K562 (cell line): ENCODE measurements around the gene HAO2. TPM values are rescaled to one million over a fixed set of nuclear protein-coding genes. Genes with fewer than 3 reads are reported as not detected.

ENCODE experiments used
- ATAC-seq: fragments of 200-7000 bp; cut with Tn5 transposase; 3 replicates; pipeline ENCODE4 v1.9.1; 2020; ENCODE audit warnings: moderate library complexity
- BruUV-seq: library from RNA; stranded (reverse); fragments of 400-500 nt; replicated peaks from 2 replicates; lab custom pipeline; 2021; lab: Mats Ljungman, UMichigan
- CTCF ChIA-PET: fragments of 300-600 bp; formaldehyde crosslinking; extraction: SDS; loops from one replicate; lab custom pipeline; 2021; ENCODE audit warnings: low intra/inter-chr PET ratio; lab: Yijun Ruan, JAX
- POLR2A ChIA-PET: fragments of 300-600, 350-650 bp; sonication (Branson Sonifier 250); formaldehyde crosslinking; extraction: SDS; loops from one replicate; lab custom pipeline; 2021; ENCODE audit warnings: antibody characterized with exemption, inconsistent platforms; lab: Yijun Ruan, JAX
- DNase-seq, 4 experiments: peaks; one replicate each; pipeline versions ENCODE4 v3.0.0 to v3.0.0-alpha.2; 2011 to 2018; ENCODE audit warnings: low spot score in 3 of 4, mixed read lengths in 3 of 4; ENCODE audit errors: extremely low read depth in 1 of 4
- FAIRE-seq: peaks from 2 replicates; lab custom pipeline; 2011; peaks lifted over from hg19 to GRCh38; lab: Jason Lieb, UNC
- H2AFZ ChIP-seq: 2 replicates; pipeline ENCODE4 v1.6.0; 2011; ENCODE audit warnings: low read depth, low read length, control low read depth, inconsistent platforms
- H3K27ac ChIP-seq: fragments of 200-600 bp; 3 replicates; pipeline ENCODE4 v1.8.0; 2011; ENCODE audit warnings: low read depth, mild to moderate bottlenecking, control low read depth, inconsistent platforms, low read length, moderate library complexity, mixed read lengths; ENCODE audit errors: extremely low read depth
- H3K27me3 ChIP-seq, 2 experiments: fragments of 300-600 bp in 1 of 2; 2 replicates in 1 of 2; 3 replicates in 1 of 2; pipeline versions ENCODE4 v1.6.0 to v1.8.0; 2011; ENCODE audit warnings: inconsistent platforms in 2 of 2, low read length in 2 of 2, mild to moderate bottlenecking in 1 of 2, mixed read lengths in 1 of 2, moderate library complexity in 1 of 2; ENCODE audit not compliant: control insufficient read depth in 2 of 2, insufficient read depth in 2 of 2
- H3K36me3 ChIP-seq: fragments of 300-600 bp; 3 replicates; pipeline ENCODE4 v1.8.0; 2011; ENCODE audit warnings: mild to moderate bottlenecking, low read length, inconsistent platforms; ENCODE audit not compliant: control insufficient read depth, insufficient read depth
- H3K4me1 ChIP-seq, 2 experiments: fragments of 200-600 bp in 1 of 2; replicated peaks in 1 of 2; 2 replicates in 1 of 2; 3 replicates in 1 of 2; pipeline versions ENCODE4 v1.5.1 to v1.8.0; 2011; ENCODE audit warnings: inconsistent platforms in 2 of 2, low read length in 2 of 2, mild to moderate bottlenecking in 1 of 2, mixed read lengths in 1 of 2, moderate library complexity in 1 of 2; ENCODE audit not compliant: control insufficient read depth in 2 of 2, insufficient read depth in 2 of 2
- H3K4me2 ChIP-seq: 2 replicates; pipeline ENCODE4 v1.6.1; 2011; ENCODE audit warnings: low read length, control low read depth, inconsistent platforms, mixed read lengths; ENCODE audit not compliant: insufficient read depth
- H3K4me3 ChIP-seq: fragments of 200-600 bp; sonication (generic), shearing (Covaris generic); 2 replicates; pipeline ENCODE4 v1.5.1; 2016; ENCODE audit warnings: control low read depth, inconsistent platforms
- H3K79me2 ChIP-seq: fragments of 200-600 bp; 3 replicates; pipeline ENCODE4 v1.8.0; 2011; ENCODE audit warnings: low read length, inconsistent platforms; ENCODE audit not compliant: control insufficient read depth, insufficient read depth
- H3K9ac ChIP-seq, 2 experiments: 2 replicates each; pipeline versions ENCODE4 v1.6.0 to v1.6.1; 2011; ENCODE audit warnings: low read depth in 2 of 2, low read length in 2 of 2, control low read depth in 1 of 2, inconsistent platforms in 1 of 2, mild to moderate bottlenecking in 1 of 2, mixed read lengths in 1 of 2; ENCODE audit not compliant: insufficient read depth in 1 of 2
- H3K9me1 ChIP-seq: one replicate; pipeline ENCODE4 v1.6.0; 2011; ENCODE audit warnings: inconsistent platforms, mild to moderate bottlenecking, low read length, moderate library complexity; ENCODE audit not compliant: control insufficient read depth, insufficient read depth
- H3K9me3 ChIP-seq: replicated peaks from 2 replicates; pipeline ENCODE4 v1.5.1; 2011; ENCODE audit warnings: low read depth, low read length, inconsistent platforms; ENCODE audit not compliant: control insufficient read depth, insufficient read depth
- H4K20me1 ChIP-seq: replicated peaks from 2 replicates; pipeline ENCODE4 v1.6.1; 2011; ENCODE audit warnings: low read length, inconsistent platforms, mixed read lengths; ENCODE audit not compliant: control insufficient read depth, insufficient read depth
- BRD4 ChIP-seq: fragments of 200-600 bp; sonication (generic); IDR thresholded peaks from 2 replicates; pipeline ENCODE4 v1.6.1; 2017; ENCODE audit warnings: inconsistent platforms
- ELF4 ChIP-seq: fragments of 450-650 bp; formaldehyde crosslinking; IDR thresholded peaks from 2 replicates; pipeline ENCODE4 v1.4.0; 2022; ENCODE audit warnings: missing genetic modification characterization
- LCOR ChIP-seq: sonication (generic); formaldehyde crosslinking; IDR thresholded peaks from 2 replicates; pipeline ENCODE4 v1.8.0; 2022; ENCODE audit warnings: mild to moderate bottlenecking, missing genetic modification reagents
- NELFE ChIP-seq: IDR thresholded peaks from 2 replicates; pipeline ENCODE4 v1.6.1; 2011; ENCODE audit warnings: mild to moderate bottlenecking; ENCODE audit not compliant: insufficient read depth, insufficient read length
- SMAD1 ChIP-seq: fragments of 150-350 bp; IDR thresholded peaks from 2 replicates; pipeline ENCODE4 v1.6.1; 2014; ENCODE audit warnings: low read length, low read depth; ENCODE audit not compliant: partially characterized antibody
- ZNF316 ChIP-seq: fragments of 450-650 bp; IDR thresholded peaks from 2 replicates; pipeline ENCODE4 v1.6.1; 2016
- WGBS: fragments of 100-300 bp; shearing (Covaris generic); methylation state at CpG from one replicate; pipeline ENCODE4 v1.1.6; 2016; ENCODE audit warnings: low coverage, mixed read lengths; ENCODE audit not compliant: insufficient coverage; ENCODE audit errors: missing lambda C conversion rate; 5-methylcytosine and 5-hydroxymethylcytosine counted together
- in situ Hi-C: fragments of 300-500 bp; cut with MboI; formaldehyde crosslinking; loops from 4 replicates; pipeline ENCODE4 v1.15.0; 2018; ENCODE audit warnings: inconsistent platforms, mixed read lengths
- intact Hi-C: fragments of 100-400 bp; cut with micrococcal nuclease; formaldehyde crosslinking; loops from 2 replicates; pipeline ENCODE4 v1.14.2; 2022
- polyA plus RNA-seq, 8 experiments: library from polyadenylated mRNA; depleted of rRNA in 4 of 8; stranded (reverse) in 5 of 8; unstranded in 3 of 8; fragments of >200 nt; fragmentation: Nextera tagmentation in 2 of 8; fragmentation: Illumina TruSeq in 1 of 8; extraction: Ambion mirVana in 2 of 8; extraction: Trizol in 1 of 8; gene quantifications; 2 replicates each; pipeline versions ENCODE4 v1.2.1 to v1.2.3, GENCODE V29; 2011 to 2014; ENCODE audit warnings: inconsistent platforms in 1 of 8, missing spikeins in 1 of 8
- total RNA-seq, 7 experiments: library from RNA; depleted of rRNA in 6 of 7; stranded (reverse); fragments of >200 nt in 6 of 7; fragmentation: Illumina TruSeq in 2 of 7; extraction: Trizol in 2 of 7; gene quantifications; 2 replicates each; pipeline versions ENCODE4 v1.2.1 to v1.2.3, GENCODE V29; 2011 to 2021; ENCODE audit warnings: low replicate concordance in 1 of 7
- TF ChIP-seq, protein P1 (sequence below), 3 experiments: fragments of 200-800 bp in 1 of 3; sonication (Bioruptor generic) in 1 of 3; sonication (generic) in 1 of 3; formaldehyde crosslinking in 1 of 3; IDR thresholded peaks; 2 replicates each; pipeline versions ENCODE4 v1.6.1 to v1.8.0; 2016 to 2022; ENCODE audit warnings: mild to moderate bottlenecking in 2 of 3, missing compliant biosample characterization in 2 of 3, missing genetic modification characterization in 2 of 3, missing genetic modification reagents in 1 of 3
- TF ChIP-seq, protein P2 (sequence below): sonication (generic); formaldehyde crosslinking; IDR thresholded peaks from 2 replicates; pipeline ENCODE4 v1.8.1; 2022; ENCODE audit warnings: missing genetic modification reagents
- TF ChIP-seq, protein P3 (sequence below): sonication (generic); formaldehyde crosslinking; IDR thresholded peaks from 2 replicates; pipeline ENCODE4 v1.4.0; 2020; ENCODE audit warnings: mild to moderate bottlenecking, missing genetic modification reagents

HAO2 gene
- total and polyA plus RNA-seq, 9 of the 15 experiments (the other 6 are each of a cell fraction or from before 2014, with no cell fraction given): not detected

DNA sequence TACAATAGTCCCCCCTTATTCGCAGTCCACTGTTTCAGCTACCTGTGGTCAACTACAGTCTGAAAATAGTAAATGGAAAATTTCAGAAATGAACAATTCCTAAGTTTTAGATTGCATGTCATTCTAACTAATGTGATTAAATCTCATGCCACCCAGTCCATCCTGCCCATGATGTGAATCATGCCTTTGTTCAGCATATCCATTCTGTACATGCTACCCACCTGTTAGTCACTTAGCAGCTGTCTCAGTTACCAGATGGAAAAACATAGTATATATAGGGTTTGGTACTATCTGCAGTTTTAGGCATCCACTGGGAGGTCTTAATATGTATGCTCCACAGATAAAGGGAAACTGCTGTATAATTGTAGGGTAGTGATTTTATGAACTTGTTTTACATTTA lies 16.6 kb upstream of the HAO2 start:
- in situ Hi-C loops: no loop called here

More for the DNA sequence above, 16.6 kb upstream of the HAO2 start:
- Histone ChIP-seq H3K4me1 (no peaks in the 10 kb centered on the region), H3K9ac (no peak overlapping the region), H4K20me1 (no peaks in the 10 kb centered on the region), H2AFZ (no peak overlapping the region), H3K4me3 (no peak overlapping the region), H3K27me3 (no peaks in the 10 kb centered on the region), H3K4me2 (no peak overlapping the region), H3K9me1 (no peaks in the 10 kb centered on the region), H3K9me3 (no peaks in the 10 kb centered on the region), H3K36me3 (no peaks in the 10 kb centered on the region), H3K27ac (no peak overlapping the region), H3K79me2 (no peaks in the 10 kb centered on the region)
- TF ChIP-seq, protein P1, sequence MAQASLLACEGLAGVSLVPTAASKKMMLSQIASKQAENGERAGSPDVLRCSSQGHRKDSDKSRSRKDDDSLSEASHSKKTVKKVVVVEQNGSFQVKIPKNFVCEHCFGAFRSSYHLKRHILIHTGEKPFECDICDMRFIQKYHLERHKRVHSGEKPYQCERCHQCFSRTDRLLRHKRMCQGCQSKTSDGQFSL (CRISPR knock-in tag; IDR thresholded peaks at IDR 0.05): no peak
- TF ChIP-seq, protein P1 (tag; IDR thresholded peaks at IDR 0.05): no peak
- no peak for TF ChIP-seq BRD4
- TF ChIP-seq, protein P2, sequence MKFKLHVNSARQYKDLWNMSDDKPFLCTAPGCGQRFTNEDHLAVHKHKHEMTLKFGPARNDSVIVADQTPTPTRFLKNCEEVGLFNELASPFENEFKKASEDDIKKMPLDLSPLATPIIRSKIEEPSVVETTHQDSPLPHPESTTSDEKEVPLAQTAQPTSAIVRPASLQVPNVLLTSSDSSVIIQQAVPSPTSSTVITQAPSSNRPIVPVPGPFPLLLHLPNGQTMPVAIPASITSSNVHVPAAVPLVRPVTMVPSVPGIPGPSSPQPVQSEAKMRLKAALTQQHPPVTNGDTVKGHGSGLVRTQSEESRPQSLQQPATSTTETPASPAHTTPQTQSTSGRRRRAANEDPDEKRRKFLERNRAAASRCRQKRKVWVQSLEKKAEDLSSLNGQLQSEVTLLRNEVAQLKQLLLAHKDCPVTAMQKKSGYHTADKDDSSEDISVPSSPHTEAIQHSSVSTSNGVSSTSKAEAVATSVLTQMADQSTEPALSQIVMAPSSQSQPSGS (CRISPR knock-in tag): no peak
- TF ChIP-seq, protein P3, sequence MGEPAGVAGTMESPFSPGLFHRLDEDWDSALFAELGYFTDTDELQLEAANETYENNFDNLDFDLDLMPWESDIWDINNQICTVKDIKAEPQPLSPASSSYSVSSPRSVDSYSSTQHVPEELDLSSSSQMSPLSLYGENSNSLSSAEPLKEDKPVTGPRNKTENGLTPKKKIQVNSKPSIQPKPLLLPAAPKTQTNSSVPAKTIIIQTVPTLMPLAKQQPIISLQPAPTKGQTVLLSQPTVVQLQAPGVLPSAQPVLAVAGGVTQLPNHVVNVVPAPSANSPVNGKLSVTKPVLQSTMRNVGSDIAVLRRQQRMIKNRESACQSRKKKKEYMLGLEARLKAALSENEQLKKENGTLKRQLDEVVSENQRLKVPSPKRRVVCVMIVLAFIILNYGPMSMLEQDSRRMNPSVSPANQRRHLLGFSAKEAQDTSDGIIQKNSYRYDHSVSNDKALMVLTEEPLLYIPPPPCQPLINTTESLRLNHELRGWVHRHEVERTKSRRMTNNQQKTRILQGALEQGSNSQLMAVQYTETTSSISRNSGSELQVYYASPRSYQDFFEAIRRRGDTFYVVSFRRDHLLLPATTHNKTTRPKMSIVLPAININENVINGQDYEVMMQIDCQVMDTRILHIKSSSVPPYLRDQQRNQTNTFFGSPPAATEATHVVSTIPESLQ (CRISPR knock-in tag): no peak
- TF ChIP-seq LCOR (CRISPR knock-in tag): no peak
- no peak for TF ChIP-seq SMAD1
- no peak for TF ChIP-seq ZNF316
- no peak for TF ChIP-seq NELFE
- TF ChIP-seq ELF4 (CRISPR knock-in tag): no peak
- BruUV-seq: no TSS peak
- no peak for DNase-seq
- ChIA-PET CTCF (no interaction called here), POLR2A (interaction anchor here (1.2 kb wide), 1 partner anchor 15 kb away, joined by 3 read pairs; no protein-coding TSS in a partner anchor)
- 4% methylated on average over 1 of the region's 1 CpG for WGBS
- intact Hi-C loops: no loop called here
- no peak for FAIRE-seq
- ATAC-seq: no peak
